GM19397 (cell line): ENCODE results near the gene DNAJC4.

Experiments used
- ATAC-seq: cut with Tn5 transposase; IDR thresholded peaks from one replicate; pipeline ENCODE4 v1.9.1; 2021; ENCODE audit warnings: mild to moderate bottlenecking, moderate library complexity; ENCODE audit not compliant: unreplicated experiment

Gene DNAJC4

GRCh38 chr11:64227405-64227956, 2.9 kb upstream of the DNAJC4 start:
- ATAC-seq = no peak

GRCh38 chr11:64229090-64229743, 1.1 kb upstream of the DNAJC4 start:
- ATAC-seq = no peak

- ATAC-seq = no peak
Observed at GRCh38 chr11:64229744-64230170, 591 bp upstream of the DNAJC4 start.

GRCh38 chr11:64230985-64231365, 627 bp downstream of the DNAJC4 start:
- ATAC-seq = no peak

GRCh38 chr11:64231546-64231945, 1.2 kb downstream of the DNAJC4 start:
- ATAC-seq = no peak

- ATAC-seq = no peak
Observed at GRCh38 chr11:64232182-64232966, 2.0 kb downstream of the DNAJC4 start.

GRCh38 chr11:64232967-64233315, 2.6 kb downstream of the DNAJC4 start:
- no peak for ATAC-seq

- peak; percentile 31 for ATAC-seq
Observed at GRCh38 chr11:64233913-64234586, 3.7 kb downstream of the DNAJC4 start, which contains the start of gene VEGFB. VEGFB (plus strand) TSS chr11:64234584; CDS start chr11:64234834, 250 bp downstream.

GRCh38 chr11:64234647-64235379, 4.5 kb downstream of the DNAJC4 start:
- ATAC-seq = peak; percentile 30

- no peak for ATAC-seq
Observed at GRCh38 chr11:64235437-64236161, 5.3 kb downstream of the DNAJC4 start.

- ATAC-seq = no peak
Observed at GRCh38 chr11:64237484-64237951, 7.2 kb downstream of the DNAJC4 start.

- no peak for ATAC-seq
Observed at GRCh38 chr11:64238076-64238475, 7.7 kb downstream of the DNAJC4 start.

GRCh38 chr11:64238999-64239398, 8.7 kb downstream of the DNAJC4 start:
- ATAC-seq = no peak

- ATAC-seq = peak; percentile 1
Observed at GRCh38 chr11:64239662-64240434, 9.5 kb downstream of the DNAJC4 start.

- ATAC-seq = peak; percentile 56
Observed at GRCh38 chr11:64240435-64241240, 10.3 kb downstream of the DNAJC4 start, which contains the start of gene FKBP2. FKBP2 (plus strand) TSS chr11:64241095; CDS start chr11:64242388, 1,293 bp downstream.

GRCh38 chr11:64241241-64241490, 10.8 kb downstream of the DNAJC4 start:
- ATAC-seq = peak; percentile 64

- peak; percentile 4 for ATAC-seq
Observed at GRCh38 chr11:64241491-64242374, 11.4 kb downstream of the DNAJC4 start.
